Skin epidermis (tissue), 12 donors: ENCODE data around the gene PARP4.
"Not testable (repeated sequence)": the region's sequence is repeated elsewhere in the genome, so short reads cannot be mapped to it uniquely, and the experiment has no call there.

ENCODE experiments used
- H3K27ac ChIP-seq, 21 experiments: fragments of 200-600 bp; sonication (generic) in 11 of 21; one replicate each; pipeline ENCODE4 v1.5.0; 2020; ENCODE audit warnings: mild to moderate bottlenecking in 3 of 21, inconsistent platforms in 2 of 21, moderate library complexity in 2 of 21
- H3K4me3 ChIP-seq, 7 experiments: fragments of 200-600 bp; sonication (generic) in 2 of 7; one replicate each; pipeline ENCODE4 v1.5.0; 2020; ENCODE audit warnings: inconsistent platforms in 2 of 7, mild to moderate bottlenecking in 2 of 7, moderate library complexity in 1 of 7

Gene PARP4

DNA sequence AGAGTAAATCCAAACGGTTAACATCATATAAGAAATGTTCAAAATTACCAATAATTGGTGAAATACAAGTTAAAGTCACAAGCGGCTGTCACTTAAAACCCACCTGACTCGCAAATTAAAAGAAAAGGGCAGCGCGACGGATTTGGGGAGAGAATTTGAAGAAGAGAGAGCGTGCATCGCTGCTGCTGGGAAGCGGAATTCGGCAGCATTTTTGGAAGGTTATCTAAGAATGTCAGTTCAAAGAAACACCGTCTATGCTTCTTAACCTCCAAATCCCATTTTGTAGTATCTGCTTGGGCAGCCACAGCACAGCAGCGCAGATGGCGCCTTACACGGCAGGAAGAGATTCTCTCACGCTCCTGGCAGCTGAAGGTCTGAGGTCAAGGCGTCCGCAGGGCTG, 128.5 kb downstream of the PARP4 start:
- H3K4me3 ChIP-seq, H3K27ac ChIP-seq: not testable (repeated sequence)

DNA sequence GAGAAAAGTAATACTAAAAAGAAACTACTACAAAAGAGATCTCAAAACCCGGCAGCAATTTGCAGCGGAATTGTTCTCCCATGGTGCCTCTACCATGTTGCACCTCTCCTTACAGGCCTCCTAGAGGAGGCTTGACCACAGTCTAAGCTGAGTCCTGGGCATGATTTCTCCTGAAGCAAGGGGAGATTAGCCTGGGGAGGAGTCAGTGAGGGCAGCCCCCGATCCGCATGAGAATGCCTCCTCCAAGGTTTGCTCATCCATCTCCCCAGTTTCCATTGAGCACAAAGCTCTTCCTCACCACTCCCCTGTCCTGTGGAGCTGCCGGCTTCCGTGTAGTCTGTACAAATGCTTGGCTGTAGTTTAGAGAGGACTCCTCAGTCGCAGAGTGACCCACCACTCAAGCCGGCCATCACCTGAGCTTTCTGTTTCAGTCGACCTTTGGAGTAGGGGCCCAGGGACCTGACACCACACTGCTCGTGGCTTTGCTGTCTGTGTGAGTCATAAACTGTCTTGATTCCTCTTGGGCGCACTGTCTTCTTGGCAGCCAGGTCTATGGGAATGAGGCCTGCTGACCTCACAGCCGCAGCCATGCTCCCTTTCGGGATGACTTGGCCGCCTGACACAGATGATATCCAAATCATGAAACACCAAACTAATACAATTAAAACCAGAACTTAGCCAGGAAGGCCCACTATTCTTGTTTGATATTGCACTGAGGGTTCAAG, 130.9 kb downstream of the PARP4 start:
- Histone ChIP-seq H3K4me3 (no peak overlapping the region), H3K27ac (no peak overlapping the region)

DNA sequence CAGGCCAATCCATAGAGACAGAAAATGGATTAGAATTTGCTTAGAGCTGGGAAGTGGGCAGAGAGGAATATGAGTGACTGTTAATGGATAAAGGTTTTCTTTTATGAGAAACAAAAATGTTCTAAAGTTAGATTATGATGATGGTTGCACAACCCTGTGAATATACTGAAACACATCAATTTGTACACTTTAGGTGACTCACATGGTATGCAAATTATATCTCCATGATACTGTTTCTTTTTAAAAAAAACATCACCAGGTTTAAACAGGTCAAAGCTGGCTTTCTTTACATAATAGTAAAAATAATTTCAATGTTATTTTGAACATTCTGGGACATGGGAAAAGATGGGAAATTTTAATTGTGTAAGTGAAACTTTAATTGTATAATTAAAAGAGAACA, 131.7 kb downstream of the PARP4 start:
- H3K27ac ChIP-seq, H3K4me3 ChIP-seq: not testable (repeated sequence)

DNA sequence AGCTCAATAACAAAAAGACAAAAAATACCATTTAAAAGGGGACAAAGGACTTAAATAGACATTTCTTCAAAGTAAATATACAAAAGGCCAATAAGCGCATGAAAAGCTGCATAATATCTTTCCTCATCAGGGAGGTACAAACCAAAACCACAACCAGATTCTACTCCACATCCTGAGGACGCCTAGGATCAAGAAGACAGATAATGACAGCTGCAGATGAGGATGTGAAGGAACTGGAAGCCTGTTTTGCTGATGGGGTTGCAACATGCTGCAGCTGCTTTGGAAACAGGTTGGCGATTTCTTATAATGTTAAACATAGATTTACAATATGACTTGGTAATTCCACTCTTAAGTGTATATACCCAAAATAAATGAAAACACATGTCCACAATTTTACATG, 132.4 kb downstream of the PARP4 start:
- H3K4me3 ChIP-seq, H3K27ac ChIP-seq: not testable (repeated sequence)

DNA sequence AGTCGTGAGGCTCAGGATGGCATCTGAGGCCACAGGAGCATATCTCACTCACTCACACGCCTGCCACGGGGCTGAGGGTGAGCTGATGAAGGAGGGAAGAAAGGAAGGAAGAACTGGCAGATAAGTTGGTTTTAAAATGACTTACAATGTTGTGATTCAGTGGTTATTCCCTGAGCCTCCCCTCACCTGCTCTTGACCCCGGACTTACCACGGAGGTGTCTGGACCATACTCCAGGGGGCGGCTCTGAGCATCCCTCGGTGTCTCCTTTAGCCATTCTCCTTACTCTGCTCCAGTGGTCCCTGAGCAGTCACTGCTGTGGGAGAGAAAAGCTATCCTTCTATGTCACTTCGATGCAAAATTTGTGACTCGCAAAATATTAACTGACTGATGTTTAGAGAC, 141.3 kb downstream of the PARP4 start:
- not testable (repeated sequence) for H3K27ac ChIP-seq, H3K4me3 ChIP-seq
